ENCODE data around the gene IGHMBP2.
A peak's percentile ranks its signal among the peaks of the same experiment; 100 is the strongest.

Gene IGHMBP2

DNA sequence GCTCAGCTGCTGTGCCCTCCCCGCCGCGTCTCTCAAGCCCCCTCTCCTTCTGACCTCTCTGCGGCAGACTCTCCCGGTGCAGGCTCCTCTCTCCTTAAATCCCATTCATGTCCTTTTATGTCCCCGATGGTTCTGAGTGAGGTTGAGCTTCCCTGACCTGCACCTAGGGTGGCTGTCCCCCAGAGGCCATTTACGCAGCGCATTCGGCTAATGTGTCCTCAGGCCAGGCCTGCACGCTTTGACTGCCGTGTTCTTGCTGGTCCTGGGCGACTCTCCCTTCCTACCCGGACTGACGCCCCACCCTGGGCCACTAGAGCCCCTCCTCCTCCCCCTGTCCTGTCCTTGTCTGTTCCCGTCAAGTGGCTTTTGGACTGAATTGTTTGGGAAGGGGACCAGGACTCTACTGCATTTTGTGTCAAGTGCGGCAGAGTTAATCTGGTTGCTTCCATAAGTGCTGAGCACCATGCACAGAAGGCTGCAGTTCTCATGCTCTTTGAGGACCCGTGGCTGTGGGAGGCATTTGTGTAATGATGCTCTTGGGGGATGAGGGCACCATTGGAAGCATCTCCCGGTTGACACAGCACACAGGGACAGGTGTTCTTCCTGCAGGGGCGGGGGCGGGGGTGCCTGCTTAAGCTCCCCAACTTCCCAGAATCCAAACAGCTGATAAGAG lies 37.1 kb downstream of the IGHMBP2 start:
- DNase-seq, result no peak

DNA sequence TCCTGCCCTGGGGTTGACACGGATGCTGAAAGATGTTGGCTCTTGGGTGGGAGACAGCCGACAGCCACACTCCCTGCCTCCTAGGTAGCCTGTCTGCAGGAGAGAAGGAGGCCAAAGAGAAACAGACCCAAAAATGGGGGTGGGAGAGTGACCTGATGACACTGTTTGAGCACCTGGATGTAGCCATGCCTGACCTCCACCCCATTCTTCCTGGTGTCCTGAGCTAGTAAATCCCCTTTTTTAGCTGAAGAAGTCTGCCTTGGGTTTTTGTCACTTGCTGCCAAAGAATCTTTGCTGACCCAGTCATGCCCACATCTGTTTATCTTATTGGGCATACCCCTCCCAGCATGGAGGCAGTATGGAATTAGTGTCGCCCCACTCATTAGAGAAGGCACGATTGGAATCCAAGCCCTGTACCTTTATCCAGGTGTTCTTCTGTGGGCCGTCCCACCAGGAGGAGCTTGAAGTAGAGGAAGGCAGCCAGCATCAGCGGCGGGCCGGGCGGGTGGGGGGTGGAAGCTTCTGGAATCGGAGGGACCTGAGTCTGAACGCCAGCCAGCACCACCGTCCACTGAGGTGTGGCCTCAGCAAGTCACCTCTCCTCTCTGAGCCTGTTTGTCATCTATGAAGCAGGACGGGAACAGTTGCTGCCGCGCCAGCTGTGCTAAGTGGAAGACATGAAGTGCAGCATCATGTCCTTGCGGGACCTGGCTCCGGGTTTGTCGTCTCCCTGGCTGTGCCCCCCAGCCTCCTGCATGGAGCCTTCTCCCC lies 37.8 kb downstream of the IGHMBP2 start:
- DNase-seq, result no peak

GRCh38 chr11:68942095-68942620 lies 38.5 kb downstream of the IGHMBP2 start:
- DNase-seq, result no peak

DNA sequence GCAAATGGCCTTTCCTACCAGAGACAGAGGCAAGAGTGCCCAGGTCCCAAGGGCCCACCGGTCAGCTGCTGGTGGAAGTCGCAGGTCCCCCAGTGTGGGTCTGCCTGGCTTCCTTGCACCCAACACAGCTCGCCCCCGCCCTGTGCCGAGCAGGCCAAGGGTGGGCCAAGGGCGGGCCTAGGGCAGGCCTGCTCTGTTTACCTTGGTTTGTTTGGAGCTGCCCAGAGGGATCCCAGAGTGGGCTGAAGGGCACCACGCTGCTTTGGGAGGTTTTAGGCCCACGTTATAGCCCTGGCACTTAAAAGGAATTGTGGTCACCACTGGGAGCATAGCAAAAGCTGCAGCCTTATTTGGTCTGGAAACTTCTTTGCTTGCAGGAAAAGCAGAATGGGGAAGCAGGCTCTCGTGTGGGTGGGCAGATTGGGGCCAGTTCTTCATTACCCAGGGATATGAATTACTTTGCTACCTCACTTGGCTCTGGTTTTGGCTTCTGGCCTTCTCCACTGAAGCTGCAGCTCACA lies 39.1 kb downstream of the IGHMBP2 start:
- no peak for DNase-seq

- no peak for DNase-seq
Observed at GRCh38 chr11:68946416-68947090, 42.9 kb downstream of the IGHMBP2 start.

- DNase-seq, result no peak
Observed at GRCh38 chr11:68947151-68947550, 43.5 kb downstream of the IGHMBP2 start.

GRCh38 chr11:68948496-68948895 lies 44.8 kb downstream of the IGHMBP2 start:
- no peak for DNase-seq

- DNase-seq, result no peak
Observed at GRCh38 chr11:68948935-68949334, 45.2 kb downstream of the IGHMBP2 start.

GRCh38 chr11:68950270-68950669 lies 46.6 kb downstream of the IGHMBP2 start:
- DNase-seq, result no peak

GRCh38 chr11:68950762-68951161 lies 47.1 kb downstream of the IGHMBP2 start:
- DNase-seq, result no peak

- DNase-seq, result no peak
Observed at GRCh38 chr11:68954836-68955606, 51.3 kb downstream of the IGHMBP2 start.

DNA sequence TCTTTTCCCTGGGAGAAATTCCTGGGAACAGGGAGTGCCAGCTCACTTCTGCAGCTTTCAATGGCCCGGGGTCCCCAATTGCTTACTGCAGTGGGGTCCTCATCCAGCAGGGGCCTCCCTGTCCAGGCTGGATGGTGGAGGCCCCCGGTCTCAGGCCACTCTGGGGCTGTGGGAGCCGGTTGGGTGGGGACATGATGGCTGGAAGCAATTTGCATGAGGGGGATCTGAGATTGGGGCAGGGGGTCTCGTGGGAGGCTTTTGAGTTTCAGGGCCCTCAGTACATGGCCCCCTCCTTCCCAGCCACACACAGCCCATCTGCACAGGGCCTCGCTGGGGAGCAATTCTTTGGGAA lies 51.9 kb downstream of the IGHMBP2 start:
- DNase-seq, result no peak

GRCh38 chr11:68956142-68956541 lies 52.5 kb downstream of the IGHMBP2 start:
- DNase-seq, result peak in 1 of 2 donors; percentile 20

DNA sequence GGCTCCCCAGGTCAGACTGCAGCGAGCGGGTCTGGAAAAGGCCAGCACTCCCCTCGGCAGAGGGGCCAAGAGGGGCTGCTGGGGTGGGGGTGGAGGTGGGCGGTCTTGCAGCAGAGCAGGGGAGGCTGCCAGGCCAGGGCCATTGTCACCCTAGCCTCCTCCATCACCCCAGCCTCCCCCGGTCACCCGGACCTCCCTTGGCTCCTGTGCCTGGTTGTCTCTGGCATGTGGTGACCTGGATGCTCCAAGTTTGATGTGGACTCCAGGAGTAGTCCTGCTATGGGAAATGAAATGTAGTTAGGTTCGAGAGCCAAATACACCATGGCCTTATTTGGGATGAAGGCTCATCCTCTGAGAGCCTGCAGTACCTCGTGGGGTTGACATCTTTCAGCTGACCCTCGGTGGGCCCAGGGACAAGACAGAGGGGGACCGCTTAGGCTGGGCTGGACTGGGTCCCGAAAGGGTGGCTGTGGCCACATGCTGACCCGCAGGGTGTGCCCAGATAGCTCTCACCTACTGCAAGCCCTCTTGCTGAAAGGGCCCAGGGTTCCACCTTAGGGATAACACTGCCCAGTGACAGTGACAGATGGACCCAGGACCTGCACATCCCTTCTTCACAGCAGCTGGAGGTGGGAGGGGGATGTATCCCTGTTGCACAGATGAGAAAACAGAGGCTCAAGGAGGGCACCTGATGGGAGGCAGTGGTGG lies 53.0 kb downstream of the IGHMBP2 start:
- DNase-seq, result no peak

DNA sequence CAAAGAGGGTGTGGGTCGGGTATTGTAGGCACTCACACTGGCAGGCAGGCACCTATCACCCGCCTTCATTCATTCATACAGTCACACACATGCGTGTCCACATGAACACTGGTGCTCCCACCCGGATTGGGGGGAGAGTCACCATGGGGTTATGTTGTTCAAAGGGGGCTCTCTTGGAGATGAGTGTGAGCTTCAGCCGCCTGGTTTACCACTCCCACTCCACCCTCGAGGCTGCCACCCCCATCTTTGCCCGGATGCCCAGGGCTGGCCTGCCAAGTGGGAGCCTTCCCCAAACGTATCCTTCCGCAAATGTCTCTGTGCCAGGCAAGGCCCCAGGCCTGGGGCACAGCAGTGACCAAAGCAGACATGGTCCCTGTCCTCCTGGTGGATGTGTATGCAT lies 54.5 kb downstream of the IGHMBP2 start:
- DNase-seq, result no peak

DNA sequence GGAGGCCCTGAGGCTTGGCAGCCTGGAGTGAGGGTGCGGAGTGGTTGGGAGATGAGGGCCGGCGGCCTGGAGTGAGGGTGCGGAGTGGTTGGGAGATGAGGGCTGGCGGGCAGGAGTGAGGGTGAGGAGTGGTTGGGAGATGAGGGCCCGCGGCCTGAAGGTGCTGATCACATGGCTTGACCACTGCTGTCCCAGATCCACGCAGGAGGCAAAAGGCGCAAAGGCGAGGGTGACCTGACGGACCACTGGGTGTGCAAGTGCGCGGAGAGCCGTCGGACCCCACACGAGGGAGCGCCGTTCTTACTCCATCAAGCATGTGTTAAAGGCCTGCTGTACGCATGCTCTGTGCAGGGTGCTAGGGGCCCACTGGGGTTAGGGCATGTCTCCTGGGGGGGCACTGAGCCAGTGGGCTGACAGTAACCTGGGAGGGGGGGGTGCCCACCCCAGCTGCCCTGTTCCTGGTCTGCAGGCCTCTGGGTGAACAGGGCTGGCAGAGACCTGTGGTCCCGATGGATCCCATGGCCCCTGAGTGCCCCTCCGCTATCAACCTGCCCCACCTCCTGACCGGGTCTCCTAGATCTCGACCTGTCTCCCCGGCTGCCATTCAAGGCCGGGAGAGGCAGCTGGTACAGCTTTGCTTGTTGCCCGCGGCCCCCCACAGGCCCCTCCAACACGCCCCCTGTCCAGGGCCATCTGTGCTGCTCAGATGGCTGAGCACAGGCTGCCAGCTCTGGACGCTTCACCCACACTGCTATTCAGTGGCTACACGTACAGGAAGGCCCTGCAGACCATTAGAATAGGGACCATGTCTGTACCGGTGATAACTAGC lies 56.0 kb downstream of the IGHMBP2 start:
- DNase-seq, result no peak

GRCh38 chr11:68960294-68961071 lies 56.8 kb downstream of the IGHMBP2 start:
- DNase-seq, result no peak

DNA sequence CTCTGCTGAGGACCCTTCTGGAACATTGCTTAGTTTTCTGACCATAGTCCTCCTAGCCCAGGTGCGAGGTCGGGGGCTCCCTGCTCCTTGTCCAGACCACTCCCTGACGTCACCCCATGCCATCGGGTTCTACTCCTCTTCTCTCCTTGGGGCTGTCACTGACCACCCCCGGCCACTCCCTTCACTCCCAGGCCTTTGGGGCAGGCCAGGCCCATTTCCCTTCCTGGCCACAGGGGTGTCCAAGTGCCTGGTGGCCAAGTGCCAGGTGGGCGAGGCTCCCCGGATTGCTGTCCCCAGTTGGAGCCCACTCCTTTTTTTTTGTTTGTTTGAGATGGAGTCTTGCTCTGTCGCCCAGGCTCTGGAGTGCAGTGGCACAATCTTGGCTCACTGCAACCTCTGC lies 57.6 kb downstream of the IGHMBP2 start:
- DNase-seq, result no peak

DNA sequence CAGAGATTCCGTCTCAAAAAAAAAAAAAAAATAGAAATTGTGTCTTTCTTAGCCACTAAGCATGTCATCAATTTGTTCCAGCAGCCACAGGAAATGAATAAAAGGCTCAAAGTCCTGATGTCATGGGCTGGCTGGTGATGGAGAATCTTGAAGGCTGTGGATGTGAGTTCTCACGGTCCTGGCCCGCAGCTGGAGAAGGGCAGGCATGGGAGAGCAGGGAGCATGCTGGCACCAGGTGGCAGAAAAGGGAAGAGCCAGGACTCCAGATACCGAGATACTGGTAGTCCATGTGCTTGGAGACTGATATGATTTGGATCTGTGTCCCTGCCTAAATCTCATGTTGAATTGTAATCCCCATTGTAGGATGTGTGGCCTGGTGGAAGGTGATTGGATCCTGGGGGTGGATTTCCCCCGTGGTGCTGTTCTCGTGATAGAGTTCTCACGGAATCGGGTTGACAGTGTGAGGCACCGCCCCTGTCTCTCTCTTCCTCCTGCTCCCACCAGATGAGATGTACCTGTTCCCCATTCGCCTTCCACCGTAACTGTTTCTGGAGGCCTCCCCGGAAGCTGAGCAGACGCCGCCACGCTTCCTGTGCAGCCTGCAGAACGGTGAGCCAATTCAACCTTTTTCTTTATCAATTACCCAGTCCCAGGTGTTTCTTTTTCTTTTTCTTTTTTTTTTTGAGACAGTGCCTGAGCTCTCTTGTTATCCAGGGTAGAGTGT lies 59.0 kb downstream of the IGHMBP2 start:
- peak; percentile 16 to 23 for DNase-seq

- DNase-seq, result no peak
Observed at GRCh38 chr11:68963779-68964178, 60.1 kb downstream of the IGHMBP2 start.
